IPS-15b (cell line): Measurements from ENCODE around the gene SLC10A7.

Source experiments
- H3K27me3 ChIP-seq: one replicate; pipeline ENCODE4 v1.6.1; 2013; ENCODE audit warnings: low read length; ENCODE audit not compliant: control insufficient read depth, insufficient read depth
- H3K36me3 ChIP-seq: one replicate; pipeline ENCODE4 v1.6.1; 2013; ENCODE audit warnings: low read length; ENCODE audit not compliant: control insufficient read depth, insufficient read depth
- H3K4me1 ChIP-seq: one replicate; pipeline ENCODE4 v1.6.1; 2013; ENCODE audit warnings: mild to moderate bottlenecking, low read length; ENCODE audit not compliant: control insufficient read depth, insufficient read depth
- H3K4me3 ChIP-seq: one replicate; pipeline ENCODE4 v1.5.1; 2013; ENCODE audit warnings: low read depth, low read length
- H3K9ac ChIP-seq: one replicate; pipeline ENCODE4 v1.6.1; 2013; ENCODE audit warnings: low read depth, mild to moderate bottlenecking, low read length
- H3K9me3 ChIP-seq: one replicate; pipeline ENCODE4 v1.6.1; 2013; ENCODE audit warnings: mild to moderate bottlenecking, low read length; ENCODE audit not compliant: control insufficient read depth, insufficient read depth

Gene SLC10A7

DNA sequence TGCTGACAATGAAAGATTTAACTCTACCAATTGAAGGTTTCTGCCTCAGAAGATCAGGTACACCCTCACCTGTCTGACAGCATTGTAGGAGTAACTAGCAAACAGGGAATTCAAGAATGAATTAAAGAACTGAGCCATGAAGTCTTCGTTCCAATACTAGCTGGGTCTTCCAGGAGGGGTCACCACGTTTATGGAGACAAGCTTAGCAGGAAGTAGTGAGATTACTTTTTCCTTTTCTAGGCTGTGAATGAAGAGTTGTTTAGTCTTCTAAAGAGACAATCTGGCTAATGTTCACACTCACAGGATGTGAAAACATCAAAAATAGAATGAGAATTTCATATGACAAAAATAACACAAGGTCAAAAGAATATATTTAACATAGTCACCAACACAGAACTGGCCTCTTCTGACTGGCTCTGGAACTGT, 252.5 kb downstream of the SLC10A7 start:
- Histone ChIP-seq H3K4me3 (no peak overlapping the region), H3K4me1 (peaks cover 6% of the 10 kb centered on the region), H3K27me3 (no peaks in the 10 kb centered on the region), H3K9me3 (no peaks in the 10 kb centered on the region), H3K9ac (no peak overlapping the region), H3K36me3 (no peaks in the 10 kb centered on the region)

- Histone ChIP-seq H3K4me1 (peaks cover 6% of the 10 kb centered on the region), H3K9me3 (no peaks in the 10 kb centered on the region), H3K4me3 (no peak overlapping the region), H3K36me3 (no peaks in the 10 kb centered on the region), H3K9ac (no peak overlapping the region), H3K27me3 (no peaks in the 10 kb centered on the region)
Measured at GRCh38 chr4:146267826-146268225, 253.9 kb downstream of the SLC10A7 start.

GRCh38 chr4:146265950-146266490, 255.7 kb downstream of the SLC10A7 start:
- Histone ChIP-seq H3K27me3 (no peaks in the 10 kb centered on the region), H3K36me3 (no peaks in the 10 kb centered on the region), H3K9ac (no peak overlapping the region), H3K9me3 (no peaks in the 10 kb centered on the region), H3K4me3 (no peak overlapping the region), H3K4me1 (peaks cover 6% of the 10 kb centered on the region)

DNA sequence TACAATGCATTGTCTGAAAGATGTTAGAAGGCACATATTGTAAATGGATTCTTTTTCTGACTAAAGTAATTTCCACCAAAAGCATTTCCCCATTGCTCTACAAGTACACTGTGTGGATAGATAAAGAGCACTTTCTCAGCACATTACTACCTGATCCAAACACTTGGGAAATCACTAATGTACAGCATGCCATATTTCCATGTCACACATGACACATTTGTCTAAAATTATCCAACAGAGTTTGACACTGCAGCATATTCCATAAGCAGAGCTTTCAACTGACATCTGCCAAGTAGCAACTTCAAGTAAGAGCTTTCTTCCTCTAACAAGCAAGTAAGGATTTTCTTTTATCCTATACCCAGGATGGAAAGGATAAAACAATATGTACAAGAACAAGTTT, 257.9 kb downstream of the SLC10A7 start:
- H3K4me1 ChIP-seq: peaks cover 6% of the 10 kb centered on the region
- H3K9ac ChIP-seq: no peak overlapping the region
- H3K36me3 ChIP-seq: no peaks in the 10 kb centered on the region
- H3K27me3 ChIP-seq: no peaks in the 10 kb centered on the region
- H3K4me3 ChIP-seq: no peak overlapping the region
- H3K9me3 ChIP-seq: no peaks in the 10 kb centered on the region

- Histone ChIP-seq H3K4me1 (peaks cover 1% of the 10 kb centered on the region), H3K36me3 (no peaks in the 10 kb centered on the region), H3K9me3 (no peaks in the 10 kb centered on the region), H3K4me3 (no peak overlapping the region), H3K9ac (no peak overlapping the region), H3K27me3 (no peaks in the 10 kb centered on the region)
Measured at GRCh38 chr4:146261041-146261440, 260.7 kb downstream of the SLC10A7 start.

- no peaks in the 10 kb centered on the region for H3K36me3 ChIP-seq
- no peak overlapping the region for H3K9ac ChIP-seq
- H3K4me3 ChIP-seq: no peak overlapping the region
- no peaks in the 10 kb centered on the region for H3K27me3 ChIP-seq
- H3K4me1 ChIP-seq: no peaks in the 10 kb centered on the region
- no peaks in the 10 kb centered on the region for H3K9me3 ChIP-seq
Measured at GRCh38 chr4:146260521-146260920, 261.2 kb downstream of the SLC10A7 start.

- H3K9ac ChIP-seq: no peak overlapping the region
- no peaks in the 10 kb centered on the region for H3K36me3 ChIP-seq
- H3K4me3 ChIP-seq: no peak overlapping the region
- no peaks in the 10 kb centered on the region for H3K9me3 ChIP-seq
- no peaks in the 10 kb centered on the region for H3K4me1 ChIP-seq
- H3K27me3 ChIP-seq: no peaks in the 10 kb centered on the region
Measured at GRCh38 chr4:146257511-146257910, 264.2 kb downstream of the SLC10A7 start.

- no peak overlapping the region for H3K9ac ChIP-seq
- no peaks in the 10 kb centered on the region for H3K36me3 ChIP-seq
- H3K27me3 ChIP-seq: no peaks in the 10 kb centered on the region
- no peaks in the 10 kb centered on the region for H3K9me3 ChIP-seq
- no peak overlapping the region for H3K4me3 ChIP-seq
- H3K4me1 ChIP-seq: no peaks in the 10 kb centered on the region
Measured at GRCh38 chr4:146256328-146256727, 265.4 kb downstream of the SLC10A7 start.

DNA sequence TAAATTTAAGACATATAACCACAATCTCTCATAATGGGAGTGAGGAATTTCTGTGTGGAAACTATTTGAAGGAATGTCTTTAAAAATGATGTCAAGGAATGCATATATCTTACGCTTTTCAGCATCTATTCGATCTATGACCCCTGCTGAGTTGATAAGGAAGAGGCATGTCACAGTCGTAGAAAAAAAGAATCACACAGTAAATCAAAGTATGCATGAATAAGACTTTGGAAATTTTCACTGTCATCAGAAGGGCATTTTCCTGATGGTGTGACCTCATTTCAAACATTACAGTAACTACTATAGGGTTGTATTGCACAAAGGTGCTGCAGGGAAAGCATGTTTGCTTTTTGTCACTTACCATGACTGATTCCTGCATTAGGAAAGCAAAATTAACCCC, 265.9 kb downstream of the SLC10A7 start:
- no peaks in the 10 kb centered on the region for H3K36me3 ChIP-seq
- no peaks in the 10 kb centered on the region for H3K4me1 ChIP-seq
- no peak overlapping the region for H3K9ac ChIP-seq
- no peak overlapping the region for H3K4me3 ChIP-seq
- no peaks in the 10 kb centered on the region for H3K9me3 ChIP-seq
- no peaks in the 10 kb centered on the region for H3K27me3 ChIP-seq

DNA sequence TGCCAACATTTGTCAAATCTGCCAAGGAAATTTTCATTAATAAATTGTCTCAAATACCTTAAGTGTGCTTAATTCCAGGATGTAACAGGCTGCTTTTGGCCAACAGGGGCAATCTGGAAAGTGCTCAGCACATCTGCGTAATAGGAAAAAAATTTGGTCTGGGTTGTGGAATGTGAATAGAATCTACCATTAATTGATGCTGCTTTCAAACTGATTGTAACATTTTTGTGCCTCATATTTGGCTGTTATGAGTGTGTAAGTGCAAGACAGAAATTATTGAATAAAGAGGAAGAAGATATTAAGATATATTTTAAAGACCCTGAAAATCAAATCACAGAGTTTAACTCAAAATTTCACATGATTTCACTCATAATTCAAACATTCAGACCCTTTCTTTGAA, 266.3 kb downstream of the SLC10A7 start:
- Histone ChIP-seq H3K9me3 (no peaks in the 10 kb centered on the region), H3K27me3 (no peaks in the 10 kb centered on the region), H3K4me3 (no peak overlapping the region), H3K36me3 (no peaks in the 10 kb centered on the region), H3K4me1 (no peaks in the 10 kb centered on the region), H3K9ac (no peak overlapping the region)

GRCh38 chr4:146252969-146253611, 268.6 kb downstream of the SLC10A7 start:
- H3K36me3 ChIP-seq: no peaks in the 10 kb centered on the region

DNA sequence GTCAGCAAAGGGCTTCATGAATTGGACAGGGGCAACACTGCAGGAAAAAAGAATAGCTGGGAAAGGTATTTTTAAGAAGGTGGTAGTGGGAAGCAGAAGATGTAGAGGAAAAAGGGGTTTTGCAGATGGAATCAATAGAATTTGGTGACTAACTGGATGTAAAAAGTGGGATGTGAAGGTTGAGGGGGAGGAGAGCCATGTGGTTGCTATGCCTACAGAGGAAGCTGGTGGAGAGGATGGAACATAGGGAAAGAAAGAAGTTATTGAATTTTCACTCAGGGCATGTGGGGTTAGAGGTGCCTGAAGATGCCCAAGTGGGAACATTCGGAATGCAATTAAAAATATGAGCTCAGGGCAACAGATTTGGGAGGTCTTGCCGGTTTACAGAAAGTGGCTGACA, 274.4 kb downstream of the SLC10A7 start:
- no peaks in the 10 kb centered on the region for H3K4me1 ChIP-seq
- H3K36me3 ChIP-seq: no peaks in the 10 kb centered on the region
- H3K4me3 ChIP-seq: no peak overlapping the region
- no peaks in the 10 kb centered on the region for H3K9me3 ChIP-seq
- H3K27me3 ChIP-seq: peaks cover 3% of the 10 kb centered on the region
- H3K9ac ChIP-seq: no peak overlapping the region

More at GRCh38 chr4:146252969-146253611, 268.6 kb downstream of the SLC10A7 start:
- no peaks in the 10 kb centered on the region for H3K9me3 ChIP-seq
- H3K27me3 ChIP-seq: no peaks in the 10 kb centered on the region
- H3K9ac ChIP-seq: no peak overlapping the region
- no peaks in the 10 kb centered on the region for H3K4me1 ChIP-seq
- H3K4me3 ChIP-seq: no peak overlapping the region
